Hippocampal formation (tissue), 2 donors: ENCODE data around the gene DOCK4.

Source experiments
- DNase-seq, 2 donors: peaks; one replicate each; lab custom pipeline; 2025; lab: John Stamatoyannopoulos, UW

The DOCK4 gene

GRCh38 chr7:111813306-111813705, 392.9 kb downstream of the DOCK4 start:
- DNase-seq: no peak

- no peak for DNase-seq
Measured at GRCh38 chr7:111806232-111806631, 400.0 kb downstream of the DOCK4 start.

DNA sequence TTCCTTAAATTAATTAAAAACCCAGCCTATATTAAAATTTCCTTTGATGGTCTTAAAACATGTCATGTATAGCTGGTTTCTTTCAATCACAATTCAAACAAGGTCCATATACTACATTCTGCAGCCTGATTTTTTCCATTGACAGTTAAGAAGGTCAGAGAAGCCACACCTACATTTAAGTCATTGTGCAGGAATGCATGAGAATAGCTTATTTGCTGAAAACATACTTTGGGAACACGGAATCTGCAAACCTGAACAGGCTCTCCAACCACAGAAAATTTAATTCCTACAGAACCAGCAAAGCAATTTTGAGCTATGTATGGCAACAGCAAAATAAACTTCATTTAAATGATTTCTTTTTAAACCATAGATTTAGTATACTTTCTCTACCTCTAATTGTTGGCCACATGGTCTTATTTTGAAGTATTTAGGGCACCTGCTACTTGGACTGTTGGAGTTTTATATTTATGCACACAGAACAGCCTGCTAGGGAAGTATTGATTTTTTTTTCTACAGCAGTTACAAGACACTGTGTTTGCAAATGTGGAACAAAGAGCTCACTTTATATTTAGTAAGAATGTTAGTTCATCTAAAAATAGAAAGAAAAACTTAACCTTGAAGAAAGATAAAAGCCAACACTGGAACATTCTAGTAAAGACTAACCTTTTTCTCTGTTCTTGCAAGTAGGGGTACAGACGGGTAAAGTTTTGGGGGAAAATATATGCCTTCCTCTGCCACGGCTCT, 403.0 kb downstream of the DOCK4 start:
- no peak for DNase-seq

DNA sequence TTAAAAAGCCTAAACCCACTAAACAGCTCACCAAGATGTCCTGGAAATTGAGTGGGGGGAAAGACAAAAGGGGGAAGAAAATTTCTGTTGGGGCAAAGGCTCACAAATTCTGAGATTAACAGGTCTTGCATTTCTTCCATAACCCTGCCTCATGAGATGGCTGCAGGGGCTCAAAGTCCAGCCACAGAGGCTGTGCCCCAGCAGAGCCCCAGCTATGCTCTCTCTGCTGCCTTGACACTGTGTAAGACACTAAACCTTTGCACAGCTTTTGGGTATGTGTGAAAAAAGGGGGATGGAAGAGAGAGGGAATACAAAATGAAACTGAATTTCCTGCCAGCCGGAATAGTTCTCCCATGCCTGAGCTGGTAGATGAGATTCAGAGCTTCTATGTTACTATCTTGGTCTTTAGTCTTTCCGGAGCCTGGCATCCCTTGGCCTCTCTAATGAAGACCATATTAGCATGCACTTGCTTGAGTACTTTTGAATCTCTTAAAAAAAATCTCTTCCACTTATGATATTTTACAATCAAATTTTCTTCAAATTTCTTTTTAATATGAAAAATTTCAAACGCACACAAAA, 403.9 kb downstream of the DOCK4 start:
- no peak for DNase-seq

- no peak for DNase-seq
Measured at GRCh38 chr7:111801277-111801676, 404.9 kb downstream of the DOCK4 start.

DNA sequence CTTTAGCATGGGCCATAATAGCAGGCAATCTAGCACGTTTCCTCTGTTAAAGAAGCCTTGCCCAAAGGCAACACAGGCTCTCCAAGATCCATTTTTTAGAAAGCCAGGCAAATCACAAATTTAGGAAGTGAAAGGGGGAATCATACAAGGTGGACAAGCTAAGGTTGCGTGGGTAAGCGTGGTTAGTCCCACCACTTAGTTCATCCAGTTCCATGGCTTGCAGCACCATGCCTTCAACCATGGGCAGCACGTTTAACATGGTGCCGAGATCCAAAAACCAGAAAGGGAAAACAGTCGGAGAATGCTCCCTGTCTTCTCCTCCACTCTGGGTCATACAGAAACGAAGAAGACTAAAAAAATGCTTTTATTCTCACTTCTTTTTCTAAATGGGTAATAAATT, 409.5 kb downstream of the DOCK4 start:
- DNase-seq: no peak

DNA sequence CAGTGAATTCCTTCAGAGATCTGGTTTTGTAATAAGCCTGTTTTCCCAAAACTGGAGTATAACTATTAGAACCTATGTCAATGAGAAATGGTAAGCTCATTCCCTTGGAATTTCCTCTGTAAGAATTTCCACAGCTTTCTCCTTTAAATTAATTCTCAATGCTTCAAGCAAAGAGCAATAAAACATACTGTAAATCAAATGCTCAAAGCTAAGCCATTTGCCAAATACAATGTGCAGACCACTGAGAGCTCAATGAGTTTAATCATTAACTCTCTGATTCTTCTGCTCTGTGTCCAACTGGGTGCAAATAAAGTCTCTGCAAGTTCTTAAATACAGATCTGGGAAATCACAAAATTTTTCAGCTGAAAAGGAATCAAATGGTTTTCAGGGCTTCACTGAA, 416.3 kb downstream of the DOCK4 start:
- no peak for DNase-seq

DNA sequence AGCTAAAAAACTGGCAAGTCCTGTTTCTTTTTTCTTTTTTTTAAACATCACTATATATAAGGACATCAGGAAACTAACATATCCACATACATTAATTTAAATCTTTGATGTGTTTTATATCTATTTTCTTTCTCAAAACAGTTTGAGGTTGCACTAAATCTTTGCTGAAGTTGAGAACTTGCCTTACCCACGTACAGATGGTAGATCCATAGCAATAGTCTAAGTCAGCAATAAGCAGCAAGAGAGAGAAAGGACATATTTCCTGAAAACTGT, 417.2 kb downstream of the DOCK4 start:
- DNase-seq: no peak

DNA sequence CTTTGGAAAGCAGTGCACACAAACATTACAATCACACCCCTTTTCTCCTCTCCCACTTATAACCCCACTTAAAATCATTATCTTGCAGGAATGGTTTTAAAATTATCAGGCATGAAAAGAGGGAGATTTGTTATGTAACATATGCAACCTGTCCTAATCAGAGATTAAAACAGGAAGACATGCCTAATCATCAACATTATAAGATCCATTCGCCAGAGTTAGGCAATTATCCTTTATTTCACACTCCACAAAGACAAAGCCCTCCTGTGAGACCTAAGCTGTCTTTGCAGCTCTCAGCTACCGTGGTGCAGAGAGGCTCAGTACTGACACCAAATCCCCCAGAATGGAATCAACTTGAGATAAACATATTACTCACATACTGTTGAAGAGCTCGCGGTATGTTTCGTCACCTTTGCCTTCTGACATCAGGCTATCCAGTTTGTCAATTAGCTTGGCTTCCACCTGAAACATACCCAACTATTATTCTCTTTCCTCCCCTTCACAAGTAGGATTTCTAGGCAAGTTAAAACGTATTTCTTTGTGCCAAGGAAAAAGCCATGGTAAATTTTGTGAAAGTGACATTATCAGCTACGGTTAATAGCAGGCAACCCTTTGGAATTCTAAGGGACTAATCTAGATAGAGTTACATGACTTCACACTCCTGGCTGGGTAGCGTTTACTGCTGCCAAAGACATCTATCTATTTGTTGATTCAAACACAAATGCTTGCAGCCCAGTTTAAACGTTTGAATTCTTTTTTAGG, 417.7 kb downstream of the DOCK4 start:
- DNase-seq: peak in 1 of 2 donors; percentile 9

GRCh38 chr7:111787741-111788140, 418.5 kb downstream of the DOCK4 start:
- DNase-seq: no peak

DNA sequence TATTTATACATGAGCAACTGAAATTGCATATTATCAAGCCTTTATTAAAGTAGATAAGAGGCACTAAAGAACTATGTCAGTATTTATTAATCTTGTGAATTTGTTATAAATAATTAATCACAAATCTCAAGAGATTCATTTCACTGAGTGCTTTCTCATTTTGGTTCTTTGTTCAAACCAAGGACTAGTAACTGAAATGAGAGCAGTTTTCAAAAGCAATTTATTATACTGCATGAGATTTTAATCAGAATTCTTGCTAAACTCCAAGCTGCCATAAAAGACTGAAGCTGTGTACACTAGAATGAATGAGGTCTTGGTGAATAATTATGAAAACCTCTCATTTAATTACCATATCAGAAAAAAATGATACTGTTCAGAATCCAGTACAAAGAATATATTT, 419.1 kb downstream of the DOCK4 start:
- DNase-seq: no peak

DNA sequence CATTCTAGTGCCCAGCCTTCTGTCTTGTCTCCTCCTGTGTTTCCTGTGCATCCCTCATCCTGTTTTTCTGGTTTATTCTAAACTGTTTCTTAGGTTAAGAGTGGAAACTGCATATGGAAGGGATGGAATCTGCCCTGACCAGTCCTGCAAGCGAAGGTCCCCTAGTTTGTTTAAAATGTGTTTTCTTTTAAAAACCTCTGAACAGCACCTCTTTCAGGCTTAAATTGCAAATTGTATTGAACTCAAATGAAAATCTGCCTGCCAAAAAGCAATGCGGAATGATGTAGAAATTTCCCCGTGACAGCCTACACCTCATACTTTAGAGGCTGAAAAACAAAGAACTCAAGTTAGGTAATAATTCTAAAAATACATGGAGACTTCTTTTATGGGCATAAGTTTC, 421.1 kb downstream of the DOCK4 start:
- DNase-seq: no peak

GRCh38 chr7:111784296-111784695, 421.9 kb downstream of the DOCK4 start:
- DNase-seq: no peak

GRCh38 chr7:111783854-111784253, 422.3 kb downstream of the DOCK4 start:
- DNase-seq: no peak

DNA sequence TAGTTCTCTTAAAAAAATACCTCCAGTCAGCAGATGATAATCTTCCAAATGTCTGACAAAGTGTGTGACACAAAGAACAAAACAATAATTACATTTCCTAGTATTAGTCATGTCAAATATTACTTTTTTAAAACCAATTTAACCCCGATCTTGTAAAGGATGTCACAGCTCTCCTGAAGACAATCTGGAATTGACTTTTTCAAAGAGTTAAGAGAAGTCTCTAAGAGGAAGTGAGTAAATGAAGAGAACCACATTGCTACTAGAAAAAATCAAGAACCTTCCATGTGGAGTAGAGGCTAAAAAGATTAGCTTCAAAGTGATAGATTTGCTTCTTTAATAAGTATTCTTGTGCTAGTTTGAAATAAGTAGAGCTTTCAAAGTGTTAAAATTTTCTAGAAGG, 425.7 kb downstream of the DOCK4 start:
- no peak for DNase-seq

GRCh38 chr7:111775206-111775605, 431.0 kb downstream of the DOCK4 start:
- no peak for DNase-seq

DNA sequence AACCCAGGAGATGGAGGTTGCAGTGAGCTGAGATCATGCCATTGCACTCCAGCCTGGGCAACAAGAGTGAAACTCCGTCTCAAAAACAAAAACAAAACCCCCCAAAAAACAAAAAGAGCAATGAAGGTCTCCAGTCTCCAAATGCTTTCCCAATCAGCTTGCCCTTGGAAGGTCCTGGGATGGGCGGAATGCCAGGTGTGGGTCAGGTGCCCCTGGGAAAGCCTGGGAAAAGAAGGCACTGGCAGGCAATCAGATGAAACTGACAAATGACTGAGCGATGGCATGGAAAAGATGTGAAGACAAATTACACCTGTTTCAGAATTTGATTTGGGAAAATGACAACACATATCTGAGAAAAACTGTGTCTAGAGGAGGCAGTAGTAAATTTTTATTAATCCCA, 433.5 kb downstream of the DOCK4 start:
- no peak for DNase-seq

DNA sequence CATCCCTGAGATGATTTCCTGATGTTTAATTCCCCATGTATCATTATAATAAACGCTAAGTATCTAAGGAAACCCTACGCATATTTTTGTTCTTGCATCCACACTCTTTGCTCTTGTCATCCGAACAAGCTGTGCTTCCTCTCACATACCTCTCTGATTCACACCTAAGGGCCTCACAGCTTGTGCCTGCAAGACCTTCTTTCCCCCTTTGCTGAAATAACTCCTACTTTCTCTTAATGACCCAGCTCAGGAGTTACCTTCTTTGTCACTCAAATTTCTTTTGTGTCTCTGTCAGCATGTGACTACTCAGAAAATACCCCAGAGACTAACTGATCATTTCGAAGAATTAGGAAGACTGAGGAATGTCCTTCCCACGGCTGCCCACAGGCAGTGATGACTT, 434.6 kb downstream of the DOCK4 start:
- DNase-seq: no peak

DNA sequence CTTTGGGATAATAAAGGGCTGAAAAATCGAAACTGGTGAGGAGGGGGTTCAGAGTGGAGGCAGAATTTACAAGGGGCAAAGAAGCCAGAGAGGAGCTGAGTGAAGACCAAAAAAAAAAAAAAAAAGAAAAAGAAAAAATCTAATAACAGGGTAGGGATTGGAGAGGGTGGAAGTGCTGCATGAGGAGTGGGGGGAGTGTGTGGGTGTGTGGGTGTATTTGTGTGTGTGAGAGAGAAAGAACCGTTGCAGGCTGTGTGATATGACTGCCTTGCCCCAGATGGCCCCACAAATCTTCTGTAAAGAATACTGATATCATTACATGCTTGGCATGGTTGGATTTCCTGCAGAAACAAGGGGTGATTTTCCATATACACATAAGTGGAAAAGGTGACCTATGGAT, 436.1 kb downstream of the DOCK4 start:
- no peak for DNase-seq

DNA sequence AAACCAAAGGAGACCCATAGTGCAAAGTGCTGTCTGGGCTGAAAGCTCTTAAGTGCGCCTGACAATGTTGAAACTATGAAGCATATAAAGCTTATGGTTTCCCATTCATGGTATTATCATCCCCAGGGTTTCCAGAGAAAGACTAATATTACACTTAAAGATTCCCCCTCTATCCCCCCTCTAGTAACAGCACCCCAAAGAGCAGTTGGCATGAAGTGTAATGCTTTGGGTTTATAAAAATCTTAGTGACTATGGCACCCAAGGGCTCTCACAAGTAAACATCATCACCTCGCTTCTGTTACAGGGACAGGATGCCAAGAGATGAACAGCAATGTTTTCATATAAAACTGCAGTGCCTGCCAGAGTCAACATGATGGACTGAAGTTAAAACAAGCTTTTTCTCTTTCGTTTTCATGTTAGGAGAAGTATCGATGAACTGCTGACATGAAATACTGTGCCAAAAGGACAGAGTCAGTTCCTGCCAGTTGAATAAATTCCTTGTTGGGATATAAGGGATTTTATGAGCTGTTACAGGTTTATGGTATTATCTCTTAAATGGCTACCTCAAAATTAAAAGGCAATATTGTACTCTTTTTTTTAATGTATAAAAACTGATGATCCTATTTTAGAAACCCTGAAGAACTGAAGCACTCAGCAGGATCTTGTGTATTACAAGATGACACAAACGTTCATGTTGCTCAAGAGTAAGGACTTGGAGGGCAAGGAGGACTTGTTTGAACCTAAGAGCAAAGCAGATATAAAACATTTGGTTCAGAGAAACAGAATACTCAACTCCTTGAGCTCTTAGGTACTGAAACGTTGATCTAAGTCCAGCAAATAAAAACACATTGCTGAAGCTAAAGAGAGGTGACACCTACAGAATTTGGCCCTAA, 440.2 kb downstream of the DOCK4 start:
- DNase-seq: no peak

DNA sequence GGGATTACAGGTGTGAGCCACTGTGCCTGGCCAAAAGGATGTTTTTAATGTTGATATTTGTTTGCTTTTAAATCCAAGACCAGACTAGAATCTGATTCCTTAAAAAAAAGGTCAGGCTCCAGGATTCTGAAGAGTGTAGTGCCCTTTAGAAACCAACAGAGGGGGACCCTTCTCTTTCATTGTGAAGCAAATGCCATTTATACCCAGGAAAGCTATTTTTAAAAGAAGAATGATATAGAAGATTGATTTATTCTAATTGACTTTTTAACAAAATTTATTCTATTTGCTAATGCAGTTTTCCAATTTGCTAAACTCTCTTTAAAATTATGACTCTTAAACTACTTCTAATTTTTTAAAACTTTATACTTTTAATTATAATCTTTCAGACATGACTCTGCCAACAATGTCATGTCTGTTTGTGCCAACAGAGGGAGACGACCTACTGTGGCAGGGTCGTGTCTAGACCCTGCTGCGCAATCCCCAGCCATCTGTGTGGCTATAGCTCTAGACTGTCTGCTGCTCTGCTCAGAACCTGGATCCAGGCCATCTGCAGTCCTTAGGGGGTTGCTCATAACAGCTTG, 442.9 kb downstream of the DOCK4 start:
- DNase-seq: peak in 1 of 2 donors; percentile 25

DNA sequence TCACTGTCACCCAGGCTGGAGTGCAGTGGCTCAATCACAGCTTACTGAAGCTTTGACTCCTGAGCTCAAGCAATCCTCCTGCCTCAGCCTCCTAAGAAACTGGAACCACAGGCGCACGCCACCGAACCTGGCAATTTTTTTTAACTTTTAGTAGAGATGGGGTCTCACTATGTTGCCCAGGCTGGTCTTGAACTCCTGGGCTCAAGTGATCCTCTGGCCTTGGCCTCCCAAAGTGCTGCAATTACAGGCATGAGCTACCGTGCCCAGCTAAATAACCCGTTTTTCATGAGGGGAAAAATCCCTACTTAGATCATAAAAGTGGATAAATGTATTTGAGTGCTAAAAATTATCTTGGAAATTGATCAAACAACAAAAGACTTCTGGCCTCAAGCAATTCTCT, 443.4 kb downstream of the DOCK4 start:
- DNase-seq: no peak
